ENCODE measurements around the gene CYB561D1. TPM values are rescaled to one million over a fixed set of nuclear protein-coding genes. Genes with fewer than 3 reads are reported as not detected.

CYB561D1 gene
- total RNA-seq, 1 donor from 2014 or later: 4.1 TPM

DNA sequence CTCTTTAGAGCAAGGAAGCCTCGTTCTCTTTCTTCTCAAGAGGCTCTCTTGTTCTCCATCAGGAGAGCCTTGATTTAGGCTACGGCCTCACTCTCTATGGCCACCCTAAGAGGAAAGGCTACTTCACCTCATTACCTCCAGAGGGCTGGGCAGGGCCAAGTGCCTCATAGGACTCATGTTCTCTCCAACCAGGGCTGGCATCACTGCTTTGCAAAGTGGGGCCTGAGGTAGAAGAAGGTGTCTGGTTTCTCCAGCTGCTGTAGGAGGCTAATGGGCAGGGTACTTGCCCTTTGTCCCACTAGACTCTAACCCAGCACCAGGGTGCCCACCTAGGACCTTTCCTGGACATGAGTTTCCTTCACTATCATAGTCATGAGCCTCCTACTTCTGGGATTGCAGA is 12.2 kb upstream of the CYB561D1 start:
- no peak for DNase-seq

DNA sequence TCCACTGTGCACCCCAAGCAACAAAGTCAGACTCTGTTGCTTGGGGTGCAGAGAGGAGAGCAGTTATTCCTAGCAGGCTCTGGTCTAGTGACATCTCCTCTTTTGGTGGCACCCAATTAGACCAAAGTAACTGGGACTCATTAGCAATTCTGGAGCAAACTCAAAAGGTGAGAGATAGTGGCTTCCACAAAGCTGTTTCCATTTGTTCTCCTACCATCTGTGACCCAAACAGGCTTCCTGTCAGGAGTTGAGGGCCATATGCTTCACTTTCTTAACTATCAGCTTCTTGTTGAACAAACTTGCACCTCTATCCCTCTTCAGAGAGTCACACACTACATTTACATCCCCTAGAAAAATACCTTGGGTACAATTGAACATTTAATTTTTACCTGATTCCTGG is 11.7 kb upstream of the CYB561D1 start:
- DNase-seq: no peak

GRCh38 chr1:109482791-109483671 is 10.9 kb upstream of the CYB561D1 start:
- DNase-seq: no peak

DNA sequence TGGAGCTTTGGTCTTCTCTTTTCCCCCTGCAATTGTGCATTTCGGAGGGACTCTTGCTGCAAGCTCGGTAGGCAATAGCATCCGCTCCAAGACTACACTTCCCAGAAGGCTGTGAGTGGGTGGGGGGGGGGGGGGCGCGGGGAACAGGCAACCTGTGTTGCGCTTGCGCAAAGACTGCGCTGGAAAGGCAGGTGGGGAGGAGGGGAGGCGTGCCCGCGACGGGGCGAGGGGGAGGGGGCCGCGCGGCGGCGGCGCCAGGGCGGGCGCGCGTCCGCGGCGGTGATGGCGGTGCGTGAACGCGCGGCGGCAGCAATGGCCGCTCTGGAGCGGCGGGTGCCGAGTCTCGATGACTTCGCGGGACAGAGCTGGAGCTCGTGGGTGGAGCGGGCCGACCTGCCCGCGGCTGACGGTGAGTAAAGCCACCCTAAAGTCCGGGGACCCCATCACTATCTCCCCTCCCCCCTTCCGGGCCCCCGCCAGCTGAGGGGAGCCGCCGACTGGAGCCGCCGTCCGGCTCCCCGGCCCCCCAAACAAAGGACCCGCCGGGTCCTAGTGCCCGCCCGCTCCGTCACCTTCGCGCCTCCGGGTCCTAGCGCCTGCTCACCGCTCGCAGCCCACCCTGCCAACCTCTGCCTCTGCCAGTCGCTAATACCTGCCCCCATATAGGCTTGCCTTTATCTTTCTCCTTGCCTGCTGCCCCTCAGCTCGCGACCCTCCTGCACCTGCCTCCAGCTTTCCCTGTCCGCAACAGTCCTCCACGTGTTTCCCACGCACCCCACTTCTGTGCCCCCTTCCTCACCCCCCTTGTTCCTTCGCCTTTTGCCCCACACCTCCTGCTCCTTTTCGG is 10.0 kb upstream of the CYB561D1 start, which contains the start of gene ATXN7L2:
Gene ATXN7L2, plus strand, starts transcription at position 234 of the 847 bp plus-strand sequence. Its CDS starts 49 bp downstream, at position 283.
- DNase-seq: peak; percentile 92

DNA sequence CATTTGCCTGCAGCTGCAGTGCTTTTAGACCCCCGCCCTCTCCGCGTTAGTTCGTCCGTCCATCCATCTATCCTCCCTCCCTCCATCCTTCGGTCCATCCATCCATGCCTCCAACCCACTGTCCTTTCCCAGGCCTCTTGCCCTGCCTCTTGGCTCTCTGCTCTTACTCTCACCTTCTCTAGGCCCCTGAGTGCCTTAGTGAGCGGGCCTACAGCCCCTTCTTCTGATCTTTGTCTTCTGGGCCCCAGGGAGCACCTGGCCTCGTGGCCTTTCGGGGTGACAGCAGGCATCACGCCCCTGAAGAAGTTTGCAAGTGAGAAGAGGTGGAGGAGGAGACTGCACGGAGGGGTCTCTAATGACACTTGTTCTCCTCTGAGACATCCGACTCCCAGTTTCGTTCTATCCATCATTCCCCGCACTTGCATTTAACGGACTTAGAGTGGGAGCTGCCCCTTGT is 9.3 kb upstream of the CYB561D1 start:
- DNase-seq: no peak

GRCh38 chr1:109485001-109485400 is 8.9 kb upstream of the CYB561D1 start:
- DNase-seq: no peak

DNA sequence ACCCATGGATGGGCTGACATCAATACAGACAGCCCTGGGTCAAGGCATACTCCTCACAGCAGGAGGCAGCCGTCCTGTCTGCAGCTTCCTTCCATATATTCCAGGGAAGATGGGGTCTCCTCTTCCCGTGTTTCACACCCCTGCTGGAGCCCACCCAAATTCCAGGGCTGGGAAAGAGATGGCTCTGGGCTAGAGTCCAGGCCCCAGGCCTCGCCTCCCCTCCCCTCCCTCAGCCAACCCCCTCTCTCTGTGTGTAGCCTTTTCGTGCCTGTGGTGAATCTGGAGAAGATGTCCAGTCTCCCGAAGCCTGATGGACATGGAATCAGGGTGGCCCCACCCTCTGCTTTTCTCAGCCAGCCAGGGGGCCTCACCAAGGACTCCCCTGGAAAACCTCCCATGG is 6.6 kb upstream of the CYB561D1 start:
- no peak for DNase-seq

GRCh38 chr1:109488201-109488600 is 5.7 kb upstream of the CYB561D1 start:
- DNase-seq: no peak

DNA sequence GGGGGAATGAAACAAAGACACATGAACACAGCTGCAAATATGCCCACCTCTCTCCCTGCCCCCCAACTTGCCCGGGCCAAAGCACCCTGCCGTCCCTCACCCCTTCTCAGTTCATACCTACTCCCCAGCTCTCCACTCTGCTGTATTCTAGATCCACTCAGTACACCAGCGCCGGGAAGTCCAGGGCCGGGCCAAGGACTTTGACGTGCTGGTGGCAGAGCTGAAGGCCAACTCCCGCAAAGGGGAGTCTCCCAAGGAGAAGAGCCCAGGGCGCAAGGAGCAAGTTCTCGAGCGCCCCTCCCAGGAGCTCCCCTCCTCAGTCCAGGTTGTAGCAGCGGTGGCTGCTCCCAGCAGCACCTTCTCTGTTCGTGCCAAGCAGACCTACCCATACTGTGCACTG is 5.2 kb upstream of the CYB561D1 start:
- no peak for DNase-seq

- DNase-seq: peak; percentile 34
Observed at GRCh38 chr1:109490029-109490933, 3.6 kb upstream of the CYB561D1 start.

DNA sequence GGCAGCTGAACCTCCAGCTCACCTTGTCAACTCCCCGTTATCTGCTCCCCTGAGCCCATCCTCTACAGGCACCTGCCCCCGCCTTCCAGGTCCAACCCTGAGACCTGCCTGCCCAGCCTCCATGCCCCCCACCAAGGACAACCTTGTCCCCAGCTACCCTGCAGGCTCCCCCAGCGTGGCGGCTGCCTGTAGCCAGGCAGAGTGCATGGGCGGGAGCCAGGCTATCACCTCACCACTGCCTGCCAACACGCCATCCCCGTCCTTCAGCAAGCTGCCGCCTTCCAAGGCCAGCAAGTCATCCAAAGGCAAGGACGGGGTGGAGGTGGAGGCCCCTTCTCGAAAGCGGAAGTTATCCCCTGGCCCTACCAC is 3.0 kb upstream of the CYB561D1 start:
- no peak for DNase-seq

DNA sequence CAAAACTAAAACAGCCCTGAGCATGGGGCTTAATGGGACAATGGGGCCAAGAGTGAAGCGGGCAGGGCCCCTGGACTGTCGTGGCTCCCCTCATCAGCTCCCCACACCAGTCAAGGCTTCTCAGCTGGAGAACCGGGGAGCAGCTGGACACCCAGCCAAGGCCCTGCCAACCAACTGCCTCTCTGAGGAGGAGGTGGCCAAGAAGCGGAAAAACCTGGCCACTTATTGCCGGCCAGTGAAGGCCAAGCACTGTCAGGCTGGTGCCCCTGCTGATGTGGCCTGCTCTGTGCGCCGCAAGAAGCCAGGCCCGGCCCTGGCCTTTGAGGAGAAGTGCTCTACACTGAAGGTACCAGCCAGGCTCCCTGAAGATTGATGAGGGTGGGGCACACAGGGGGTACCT is 2.5 kb upstream of the CYB561D1 start:
- no peak for DNase-seq

DNA sequence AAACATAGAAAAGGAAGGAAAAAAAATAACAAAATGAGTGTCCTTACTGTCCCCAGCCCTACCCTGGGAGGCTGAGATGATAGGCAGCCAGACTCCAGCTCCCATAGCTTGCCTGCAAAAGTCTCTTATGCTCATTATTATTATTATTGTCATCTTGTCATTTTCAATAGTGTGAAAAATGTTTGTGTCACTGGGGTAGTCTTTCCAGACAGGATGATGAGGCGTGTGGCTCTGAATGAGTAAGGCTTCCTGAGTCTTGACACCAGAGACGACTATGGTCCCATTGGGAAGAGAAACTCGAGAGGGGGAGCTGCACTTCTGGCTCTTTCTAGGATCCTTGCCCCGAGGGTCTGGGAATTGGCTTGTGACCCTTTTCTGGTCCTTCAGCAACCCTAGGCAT is 1.1 kb upstream of the CYB561D1 start:
- DNase-seq: no peak

GRCh38 chr1:109493227-109493626 is 667 bp upstream of the CYB561D1 start:
- no peak for DNase-seq

- no peak for DNase-seq
Observed at GRCh38 chr1:109495738-109496137, 1.8 kb downstream of the CYB561D1 start.

DNA sequence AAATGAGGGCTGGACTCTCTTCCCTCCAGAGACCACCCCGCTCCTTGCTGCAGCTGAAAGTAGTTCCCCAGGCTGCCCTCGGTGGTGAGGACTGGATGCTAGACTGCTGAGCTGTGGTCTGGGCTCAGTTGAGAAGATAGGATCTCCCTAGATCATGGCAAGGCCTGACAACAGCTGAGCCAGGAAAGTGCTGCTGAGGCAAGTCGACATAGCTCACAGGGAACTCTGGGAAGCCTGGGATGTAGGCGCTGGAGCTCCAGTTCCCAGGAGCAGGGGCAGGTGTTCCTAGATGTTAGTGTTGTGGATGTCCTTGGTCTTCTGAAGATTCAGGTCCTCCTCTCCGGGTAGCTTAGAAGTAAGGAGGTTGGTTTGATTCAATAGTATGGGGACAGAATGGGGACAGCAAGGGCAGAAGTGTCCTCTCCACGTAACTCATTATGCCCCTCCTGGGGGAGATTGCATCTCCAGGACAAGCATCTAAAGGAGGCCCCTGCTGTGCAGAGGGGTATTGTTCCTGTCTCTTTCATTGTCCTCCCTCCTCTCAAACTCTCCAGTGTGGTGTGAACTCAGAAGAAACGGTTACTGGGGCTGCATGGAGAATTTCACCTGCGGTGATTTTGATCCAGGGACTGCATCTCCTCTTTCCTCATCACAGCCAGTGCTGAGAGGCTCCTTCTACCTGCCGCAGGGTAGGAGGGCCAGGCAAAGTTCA is 3.7 kb downstream of the CYB561D1 start:
- no peak for DNase-seq

- no peak for DNase-seq
Observed at GRCh38 chr1:109498161-109498801, 4.4 kb downstream of the CYB561D1 start.

DNA sequence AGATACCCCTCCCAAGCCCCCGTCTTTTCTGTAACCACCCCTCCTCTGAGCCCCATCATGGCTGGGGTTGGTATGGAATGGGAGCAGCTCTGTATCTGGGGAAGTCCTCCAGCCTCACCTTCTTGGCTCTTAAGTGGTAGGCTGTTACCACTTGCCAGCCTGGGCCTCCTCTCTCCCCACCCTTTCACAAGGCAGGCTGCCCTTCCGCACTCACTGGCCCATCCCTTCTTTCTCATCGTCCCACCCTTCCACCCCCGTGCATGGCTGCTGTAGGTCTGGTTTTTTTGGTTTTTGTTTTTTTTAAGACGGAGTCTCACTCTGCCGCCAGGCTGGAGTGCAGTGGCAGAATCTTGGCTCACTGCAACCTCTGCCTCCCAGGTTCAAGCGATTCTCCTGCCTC is 5.2 kb downstream of the CYB561D1 start:
- DNase-seq: no peak

- DNase-seq: no peak
Observed at GRCh38 chr1:109499661-109500536, 6.0 kb downstream of the CYB561D1 start.

- peak; percentile 3 for DNase-seq
Observed at GRCh38 chr1:109500941-109501381, 7.1 kb downstream of the CYB561D1 start.

All from skin of body (tissue), 2 donors.